HG02763 (cell line): Measurements from ENCODE around the gene CHD2.

Experiments
- ATAC-seq: cut with Tn5 transposase; IDR thresholded peaks from one replicate; pipeline ENCODE4 v1.9.1; 2021; ENCODE audit warnings: mild to moderate bottlenecking, moderate library complexity; ENCODE audit not compliant: unreplicated experiment

The CHD2 gene

GRCh38 chr15:92928225-92928750 lies 28.2 kb downstream of the CHD2 start:
- ATAC-seq = no peak

GRCh38 chr15:92929002-92929401 lies 28.9 kb downstream of the CHD2 start:
- no peak for ATAC-seq

- no peak for ATAC-seq
Measured at GRCh38 chr15:92930054-92930621, 30.0 kb downstream of the CHD2 start.

GRCh38 chr15:92930776-92931175 lies 30.7 kb downstream of the CHD2 start:
- ATAC-seq = no peak

GRCh38 chr15:92932946-92933649 lies 33.0 kb downstream of the CHD2 start:
- no peak for ATAC-seq

- ATAC-seq = no peak
Measured at GRCh38 chr15:92933831-92934230, 33.7 kb downstream of the CHD2 start.

GRCh38 chr15:92934716-92935115 lies 34.6 kb downstream of the CHD2 start:
- ATAC-seq = no peak

- ATAC-seq = no peak
Measured at GRCh38 chr15:92936138-92936537, 36.0 kb downstream of the CHD2 start.

- ATAC-seq = no peak
Measured at GRCh38 chr15:92936693-92937092, 36.6 kb downstream of the CHD2 start.

GRCh38 chr15:92937901-92938300 lies 37.8 kb downstream of the CHD2 start:
- ATAC-seq = no peak

GRCh38 chr15:92938387-92938786 lies 38.3 kb downstream of the CHD2 start:
- no peak for ATAC-seq

GRCh38 chr15:92941668-92942067 lies 41.5 kb downstream of the CHD2 start:
- ATAC-seq = no peak

GRCh38 chr15:92942706-92943105 lies 42.6 kb downstream of the CHD2 start:
- ATAC-seq = no peak

GRCh38 chr15:92943581-92943980 lies 43.5 kb downstream of the CHD2 start:
- no peak for ATAC-seq

- ATAC-seq = no peak
Measured at GRCh38 chr15:92944946-92945521, 44.9 kb downstream of the CHD2 start.

GRCh38 chr15:92947071-92947730 lies 47.1 kb downstream of the CHD2 start:
- no peak for ATAC-seq

GRCh38 chr15:92949604-92950249 lies 49.6 kb downstream of the CHD2 start:
- ATAC-seq = no peak

GRCh38 chr15:92951800-92952457 lies 51.8 kb downstream of the CHD2 start:
- ATAC-seq = no peak

- ATAC-seq = no peak
Measured at GRCh38 chr15:92952458-92952850, 52.3 kb downstream of the CHD2 start.

GRCh38 chr15:92953566-92953965 lies 53.4 kb downstream of the CHD2 start:
- no peak for ATAC-seq

- no peak for ATAC-seq
Measured at GRCh38 chr15:92954002-92954401, 53.9 kb downstream of the CHD2 start.
